Mucosa of stomach (tissue), 1 donor: ENCODE measurements around the gene PIPOX.

ENCODE experiments used
- H3K27me3 ChIP-seq: one replicate; pipeline ENCODE4 v1.7.0; 2013; ENCODE audit warnings: mild to moderate bottlenecking, low read length; ENCODE audit not compliant: control insufficient read depth, insufficient read depth
- H3K36me3 ChIP-seq: one replicate; pipeline ENCODE4 v1.7.0; 2013; ENCODE audit warnings: low read length; ENCODE audit not compliant: control insufficient read depth, insufficient read depth
- H3K4me1 ChIP-seq: one replicate; pipeline ENCODE4 v1.7.0; 2013; ENCODE audit warnings: mild to moderate bottlenecking, low read length; ENCODE audit not compliant: control insufficient read depth, insufficient read depth
- H3K4me3 ChIP-seq: one replicate; pipeline ENCODE4 v1.7.0; 2013; ENCODE audit warnings: low read length
- H3K9ac ChIP-seq: one replicate; pipeline ENCODE4 v1.7.0; 2013; ENCODE audit warnings: mild to moderate bottlenecking, low read length, moderate library complexity
- H3K9me3 ChIP-seq: one replicate; pipeline ENCODE4 v1.7.0; 2013; ENCODE audit warnings: mild to moderate bottlenecking, low read length, moderate library complexity; ENCODE audit not compliant: control insufficient read depth
- donor health status: Pancreatic carcinoma.

The PIPOX gene, protein sequence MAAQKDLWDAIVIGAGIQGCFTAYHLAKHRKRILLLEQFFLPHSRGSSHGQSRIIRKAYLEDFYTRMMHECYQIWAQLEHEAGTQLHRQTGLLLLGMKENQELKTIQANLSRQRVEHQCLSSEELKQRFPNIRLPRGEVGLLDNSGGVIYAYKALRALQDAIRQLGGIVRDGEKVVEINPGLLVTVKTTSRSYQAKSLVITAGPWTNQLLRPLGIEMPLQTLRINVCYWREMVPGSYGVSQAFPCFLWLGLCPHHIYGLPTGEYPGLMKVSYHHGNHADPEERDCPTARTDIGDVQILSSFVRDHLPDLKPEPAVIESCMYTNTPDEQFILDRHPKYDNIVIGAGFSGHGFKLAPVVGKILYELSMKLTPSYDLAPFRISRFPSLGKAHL

DNA sequence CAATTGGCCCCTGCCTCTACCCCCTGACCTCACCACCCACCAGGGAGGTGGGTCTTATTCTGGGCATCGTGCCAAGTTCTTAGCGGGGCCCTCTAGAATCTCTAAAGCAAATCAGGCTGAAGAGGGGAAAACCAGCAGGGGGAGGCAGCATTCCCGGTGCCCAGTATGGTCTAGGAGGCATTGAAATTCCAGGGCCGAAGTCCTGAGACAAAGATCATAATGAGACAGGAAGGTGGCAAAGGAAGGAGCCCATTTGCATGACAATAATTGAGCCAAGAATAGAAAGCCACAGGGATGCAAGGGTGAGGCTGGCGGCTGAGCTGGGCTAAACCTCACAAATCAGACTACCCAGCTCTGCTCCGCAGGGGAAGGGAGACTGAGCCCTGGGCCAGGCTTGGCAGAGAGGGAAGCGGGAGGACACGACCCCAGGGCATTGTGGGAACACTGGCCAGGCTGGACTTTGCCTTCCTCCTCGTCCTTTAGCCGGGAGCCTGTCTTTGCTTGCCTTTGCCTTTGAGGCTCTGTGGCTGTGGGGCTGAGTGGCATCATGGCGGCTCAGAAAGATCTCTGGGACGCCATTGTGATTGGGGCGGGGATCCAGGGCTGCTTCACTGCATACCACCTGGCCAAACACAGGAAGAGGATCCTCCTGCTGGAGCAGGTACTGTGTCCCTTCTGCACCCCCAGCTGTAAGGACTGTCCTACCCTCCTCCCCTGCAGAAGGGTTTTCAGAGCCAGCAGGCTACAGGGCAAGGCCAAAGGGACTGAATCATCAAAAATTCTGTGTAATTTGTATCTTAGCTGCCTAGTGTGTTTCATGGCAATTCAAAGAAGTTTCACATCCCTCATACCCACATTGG lies at the start of gene PIPOX:
Gene PIPOX (plus strand): TSS at position 463 of the 860 bp plus-strand sequence. CDS start 85 bp downstream, at position 548.
- Histone ChIP-seq H3K4me1 (peaks cover 12% of the 10 kb centered on the region), H3K27me3 (peaks cover 4% of the 10 kb centered on the region), H3K9me3 (no peaks in the 10 kb centered on the region), H3K36me3 (no peaks in the 10 kb centered on the region), H3K9ac (no peak within 1 kb of the TSS), H3K4me3 (no peak within 1 kb of the TSS)

DNA sequence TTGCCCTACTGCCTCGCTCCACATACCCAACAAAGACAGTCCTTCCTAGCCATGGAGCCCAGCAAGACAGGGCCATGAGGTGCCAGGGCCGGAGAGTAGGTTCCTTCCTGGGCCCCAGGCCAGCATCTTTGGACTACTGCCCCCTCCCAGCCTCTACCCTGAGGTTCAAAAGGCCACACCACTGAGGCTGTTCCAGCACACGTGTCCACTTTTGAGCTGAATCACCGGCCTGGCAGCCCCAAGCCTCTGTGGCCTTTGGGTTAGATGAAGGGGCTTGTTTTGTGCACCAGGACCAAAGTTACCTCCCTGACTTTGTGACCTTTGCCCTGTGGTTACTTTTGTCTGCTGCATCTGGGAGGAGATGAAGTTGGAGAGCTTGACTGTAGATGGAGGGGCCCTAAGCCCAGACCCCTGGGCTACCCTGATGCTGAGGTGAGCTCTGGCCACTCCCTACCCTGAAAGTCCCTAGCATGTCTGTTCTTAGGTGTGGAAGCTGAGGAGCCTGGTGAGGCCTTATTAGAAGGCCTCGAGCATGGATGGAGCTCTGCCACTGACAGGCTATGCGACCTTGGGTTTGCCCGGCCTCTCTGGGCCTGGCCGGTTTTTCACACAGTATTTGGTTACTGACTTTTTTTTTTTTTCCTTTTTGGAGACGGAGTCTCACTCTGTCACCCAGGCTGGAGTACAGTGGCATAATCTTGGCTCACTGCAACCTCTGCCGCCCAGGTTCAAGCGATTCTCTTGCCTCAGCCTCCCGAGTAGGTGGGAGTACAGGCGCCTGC lies 49.1 kb upstream of the PIPOX start:
- Histone ChIP-seq H3K27me3 (no peaks in the 10 kb centered on the region), H3K9me3 (no peaks in the 10 kb centered on the region), H3K9ac (no peak overlapping the region), H3K36me3 (no peaks in the 10 kb centered on the region), H3K4me1 (no peaks in the 10 kb centered on the region), H3K4me3 (no peak overlapping the region)

DNA sequence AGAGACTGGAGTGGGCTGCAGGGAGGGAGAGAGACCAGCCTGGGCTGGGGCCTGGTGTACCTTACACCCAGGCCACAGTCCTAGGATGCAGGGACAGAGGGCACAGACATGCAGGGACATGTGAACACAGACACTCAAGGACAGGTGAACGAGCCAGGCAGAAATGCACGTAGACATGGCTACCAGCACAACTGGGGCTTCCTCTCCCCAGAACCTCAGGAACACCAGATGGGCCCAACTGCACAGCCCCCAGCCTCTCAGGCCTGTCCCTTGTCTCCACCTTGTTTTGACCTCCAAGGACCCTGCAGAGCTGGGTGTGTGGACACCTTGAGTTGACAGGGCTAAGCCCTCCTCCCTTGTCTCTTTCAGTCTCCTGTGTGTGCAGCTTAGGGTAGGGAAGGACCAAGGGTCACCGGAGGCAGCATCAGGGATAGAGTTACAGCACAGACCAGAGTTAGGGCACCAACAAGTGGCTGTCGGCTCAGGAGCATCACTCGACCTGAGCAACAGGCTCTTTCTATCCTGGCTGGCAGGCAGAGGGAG lies 46.3 kb upstream of the PIPOX start:
- Histone ChIP-seq H3K9me3 (no peaks in the 10 kb centered on the region), H3K4me1 (no peaks in the 10 kb centered on the region), H3K9ac (no peak overlapping the region)

DNA sequence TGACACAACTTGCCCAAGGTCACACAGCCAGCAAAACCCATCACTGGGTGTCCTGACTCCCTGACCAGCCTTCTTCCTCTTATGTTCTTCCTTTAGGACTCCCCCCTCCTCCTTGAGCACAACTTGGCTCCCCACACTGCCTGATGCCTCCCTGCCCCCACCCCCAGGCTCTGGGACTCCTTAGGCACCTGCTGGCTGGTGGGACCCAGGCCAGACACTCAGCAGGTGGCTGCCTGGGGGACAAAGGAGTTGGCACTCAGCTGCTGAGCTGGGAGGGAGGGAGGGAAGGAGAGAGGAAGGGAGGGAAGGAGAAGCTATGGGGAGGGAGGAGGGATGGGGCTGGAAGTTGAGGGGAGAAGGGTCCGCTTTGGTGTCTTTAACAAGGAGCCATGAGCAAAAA lies 45.1 kb upstream of the PIPOX start:
- H3K4me3 ChIP-seq: no peak overlapping the region
- H3K27me3 ChIP-seq: no peaks in the 10 kb centered on the region
- H3K36me3 ChIP-seq: no peaks in the 10 kb centered on the region
- H3K9me3 ChIP-seq: no peaks in the 10 kb centered on the region
- H3K9ac ChIP-seq: no peak overlapping the region
- no peaks in the 10 kb centered on the region for H3K4me1 ChIP-seq

More for the DNA sequence above, 46.3 kb upstream of the PIPOX start:
- H3K27me3 ChIP-seq: no peaks in the 10 kb centered on the region
- H3K36me3 ChIP-seq: no peaks in the 10 kb centered on the region
- H3K4me3 ChIP-seq: no peak overlapping the region

DNA sequence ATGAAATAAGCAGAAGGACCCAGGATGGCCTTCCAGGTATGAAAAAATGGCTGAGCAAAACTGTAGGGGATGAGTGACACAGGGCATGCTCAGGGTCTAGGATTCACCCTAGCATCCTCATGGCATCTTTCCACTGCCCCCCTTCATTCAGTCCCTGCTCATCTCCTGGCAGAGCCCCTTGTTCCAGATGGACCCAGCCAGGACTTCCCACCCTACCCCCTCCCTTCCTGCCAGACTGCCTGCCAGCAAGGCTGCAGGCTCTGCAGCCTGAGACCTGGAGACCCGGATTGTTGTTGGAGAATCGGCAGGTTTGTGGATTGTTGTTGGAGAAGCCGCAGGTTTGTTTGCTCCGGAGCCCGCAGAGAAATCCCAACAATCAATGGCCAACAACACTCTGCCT lies 43.7 kb upstream of the PIPOX start:
- Histone ChIP-seq H3K27me3 (peaks cover 12% of the 10 kb centered on the region), H3K4me3 (no peak overlapping the region), H3K4me1 (no peaks in the 10 kb centered on the region), H3K36me3 (no peaks in the 10 kb centered on the region), H3K9me3 (no peaks in the 10 kb centered on the region), H3K9ac (no peak overlapping the region)

DNA sequence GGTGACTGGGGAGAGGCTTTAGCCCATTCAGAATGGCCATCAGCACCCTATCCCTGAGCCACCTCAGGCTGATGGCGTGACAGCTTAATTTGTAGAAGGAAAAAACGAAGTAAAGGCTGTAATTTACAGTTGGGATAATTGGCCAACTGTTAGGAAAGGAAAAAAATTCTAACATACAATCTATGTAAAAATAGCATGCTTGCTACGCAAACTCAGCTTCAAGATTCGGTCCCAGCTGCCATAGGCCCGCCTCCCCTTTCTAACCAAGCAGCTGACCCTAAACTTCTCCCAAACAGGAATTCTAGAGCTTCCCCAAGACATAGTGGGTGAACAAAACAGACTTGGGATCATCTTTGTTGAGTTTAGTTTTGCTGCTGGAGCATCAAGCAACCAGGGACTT lies 42.0 kb upstream of the PIPOX start:
- Histone ChIP-seq H3K27me3 (peaks cover 27% of the 10 kb centered on the region), H3K4me3 (no peak overlapping the region), H3K9ac (no peak overlapping the region), H3K4me1 (no peaks in the 10 kb centered on the region), H3K9me3 (no peaks in the 10 kb centered on the region), H3K36me3 (no peaks in the 10 kb centered on the region)

DNA sequence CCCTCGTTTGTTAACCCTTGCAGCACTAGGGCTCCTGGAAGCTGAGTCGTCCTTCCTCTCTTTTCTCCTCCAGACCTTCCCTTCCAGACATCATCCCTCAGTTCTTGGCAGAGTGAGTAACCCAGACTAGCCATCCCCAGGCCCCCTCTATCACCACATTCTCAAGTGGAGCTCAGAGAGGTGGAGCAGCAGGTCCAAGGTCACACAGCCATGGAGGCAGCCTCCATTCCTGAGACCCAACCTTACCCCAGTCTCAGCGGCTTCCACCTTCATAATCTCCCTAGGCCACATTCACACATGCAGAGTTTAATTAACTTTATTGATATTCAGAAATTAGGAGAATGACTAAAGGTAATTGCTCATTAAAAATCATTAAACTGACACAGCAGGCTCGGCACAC lies 40.1 kb upstream of the PIPOX start:
- Histone ChIP-seq H3K9ac (no peak overlapping the region), H3K36me3 (no peaks in the 10 kb centered on the region), H3K4me3 (no peak overlapping the region), H3K4me1 (no peaks in the 10 kb centered on the region), H3K27me3 (peaks cover 42% of the 10 kb centered on the region), H3K9me3 (no peaks in the 10 kb centered on the region)

DNA sequence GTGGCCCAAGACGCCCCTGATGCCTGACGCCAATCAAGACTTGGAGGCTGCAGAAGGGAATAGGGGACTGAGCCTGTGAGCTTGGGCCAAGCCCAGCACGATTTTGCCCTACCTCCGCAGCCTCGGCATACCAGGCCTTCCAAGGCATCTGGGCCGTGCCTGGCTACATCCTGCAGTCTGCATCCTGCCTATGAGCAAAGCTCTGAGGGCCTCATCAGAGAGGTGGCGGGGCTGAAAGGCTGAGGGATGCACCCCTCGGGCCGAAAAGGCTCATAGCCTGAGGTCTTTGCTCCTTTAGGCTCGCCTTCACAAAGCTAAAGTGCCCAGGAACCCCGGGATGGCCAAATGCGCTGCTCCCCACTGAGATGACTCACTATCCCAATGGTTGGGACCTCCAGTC lies 39.7 kb upstream of the PIPOX start:
- no peaks in the 10 kb centered on the region for H3K9me3 ChIP-seq
- H3K27me3 ChIP-seq: peaks cover 47% of the 10 kb centered on the region
- H3K4me3 ChIP-seq: no peak overlapping the region
- no peaks in the 10 kb centered on the region for H3K4me1 ChIP-seq
- H3K36me3 ChIP-seq: no peaks in the 10 kb centered on the region
- H3K9ac ChIP-seq: no peak overlapping the region

DNA sequence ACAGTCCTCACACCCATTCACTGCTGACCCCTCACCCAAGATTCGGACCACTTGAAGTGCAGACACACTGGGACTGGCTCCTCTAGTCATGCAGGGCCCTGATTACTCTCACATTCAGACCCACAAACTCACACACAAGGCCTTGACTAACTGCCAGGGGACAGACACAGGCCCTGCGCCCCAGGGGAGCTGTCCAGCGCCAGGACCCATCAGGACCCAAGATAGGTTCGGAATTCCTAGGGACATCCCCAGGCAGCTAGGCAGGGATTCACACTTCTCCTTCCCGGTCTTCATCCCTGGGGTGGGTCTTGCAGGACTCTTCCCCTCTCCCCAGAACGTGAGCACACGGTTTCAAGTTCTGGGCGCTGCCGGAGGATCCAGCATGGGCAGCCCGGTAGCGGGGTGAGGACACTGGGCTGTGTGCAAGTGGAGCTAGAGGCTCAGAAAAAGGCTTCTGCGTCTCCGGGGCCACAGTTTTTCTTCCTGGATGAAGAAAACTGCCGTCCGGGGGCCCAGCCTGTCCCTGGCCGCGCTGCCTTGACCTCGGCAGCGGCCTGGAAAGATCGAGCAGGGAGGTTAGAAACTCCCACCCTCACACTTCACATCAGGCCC lies 38.8 kb upstream of the PIPOX start:
- Histone ChIP-seq H3K9me3 (no peaks in the 10 kb centered on the region), H3K4me3 (no peak overlapping the region), H3K9ac (no peak overlapping the region), H3K4me1 (no peaks in the 10 kb centered on the region), H3K27me3 (peaks cover 51% of the 10 kb centered on the region), H3K36me3 (no peaks in the 10 kb centered on the region)

DNA sequence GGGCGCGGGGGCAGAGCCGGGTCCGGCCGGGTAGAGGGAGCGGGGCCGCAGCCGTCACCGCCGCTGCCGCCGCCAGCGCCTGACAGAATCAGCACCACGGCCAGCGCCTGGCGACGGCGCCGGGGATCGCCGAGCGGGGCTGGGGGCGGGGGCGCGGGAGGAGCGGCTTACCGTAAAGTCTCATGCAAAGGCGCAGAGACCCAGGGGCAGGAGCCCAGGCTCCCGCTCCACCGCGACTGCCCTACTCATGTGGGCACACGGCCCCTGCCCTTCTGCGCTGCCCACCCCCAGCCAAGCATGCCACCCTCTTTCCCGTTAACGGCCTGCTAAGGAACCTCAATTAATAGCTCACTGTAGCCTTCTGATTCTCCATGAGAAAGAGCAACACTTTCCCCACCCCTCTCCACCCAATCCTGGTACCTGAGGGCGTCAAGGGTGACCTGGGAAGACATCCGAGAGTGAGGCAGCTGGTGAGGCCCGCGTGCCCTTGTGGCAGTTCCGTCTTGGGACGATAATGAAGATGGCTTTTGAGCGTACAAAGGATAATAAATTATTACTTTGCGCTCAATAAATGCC lies 36.9 kb upstream of the PIPOX start, which contains the start of gene SEZ6:
Gene SEZ6 (minus strand): TSS at position 98 of the 576 bp plus-strand sequence. CDS start 164 bp downstream, outside the sequence.
- H3K9ac ChIP-seq: no peak within 1 kb of the TSS
- no peak within 1 kb of the TSS for H3K4me3 ChIP-seq
- H3K9me3 ChIP-seq: no peaks in the 10 kb centered on the region
- H3K27me3 ChIP-seq: peaks cover 54% of the 10 kb centered on the region
- no peaks in the 10 kb centered on the region for H3K36me3 ChIP-seq
- no peaks in the 10 kb centered on the region for H3K4me1 ChIP-seq

DNA sequence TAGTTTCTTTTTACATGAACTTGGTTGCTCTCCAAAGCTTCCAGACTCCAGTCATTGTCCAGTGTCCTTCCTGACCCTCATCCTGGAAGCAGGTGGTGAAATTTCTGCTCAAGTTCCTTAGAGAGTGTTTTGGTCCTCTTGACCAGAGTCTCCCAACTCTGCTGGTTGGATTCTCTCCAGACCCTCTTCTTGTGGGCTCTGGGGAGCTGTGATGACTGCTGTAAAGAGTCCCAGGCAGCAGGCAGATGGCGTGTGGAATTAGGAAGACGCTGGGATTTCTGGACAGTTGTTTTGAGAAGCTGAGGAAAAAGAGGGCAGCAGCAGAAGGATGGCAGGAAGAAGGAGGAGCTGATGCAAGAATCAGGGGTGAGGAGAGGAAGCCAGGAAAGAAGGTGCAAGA lies 35.5 kb upstream of the PIPOX start:
- Histone ChIP-seq H3K9ac (no peak overlapping the region), H3K9me3 (no peaks in the 10 kb centered on the region), H3K4me1 (no peaks in the 10 kb centered on the region), H3K4me3 (no peak overlapping the region), H3K27me3 (peaks cover 55% of the 10 kb centered on the region), H3K36me3 (no peaks in the 10 kb centered on the region)
